HEK293 (cell line): ENCODE results near the gene TPRN.

Source experiments
- CTCF ChIA-PET: fragments of 350-600 bp; formaldehyde crosslinking; extraction: SDS; loops from one replicate; lab custom pipeline; 2021; ENCODE audit warnings: antibody characterized with exemption; lab: Yijun Ruan, JAX
- POLR2A ChIA-PET: fragments of 300-600 bp; formaldehyde crosslinking; extraction: SDS; loops from one replicate; lab custom pipeline; 2020; ENCODE audit warnings: antibody characterized with exemption, inconsistent platforms; lab: Yijun Ruan, JAX
- H3K27ac ChIP-seq: fragments of 200-500 bp; sonication (Bioruptor generic); 2 replicates; pipeline ENCODE4 v1.5.1; 2014; ENCODE audit warnings: low read depth, low read length, control low read depth, inconsistent platforms; ENCODE audit errors: extremely low read depth
- H3K36me3 ChIP-seq, 2 experiments: fragments of 200-500 bp in 1 of 2; sonication (Bioruptor generic) in 1 of 2; 1 replicate in 1 of 2; 2 replicates in 1 of 2; pipeline ENCODE4 v1.5.1; 2014 to 2017; ENCODE audit warnings: inconsistent platforms in 2 of 2, low read length in 2 of 2; ENCODE audit not compliant: control insufficient read depth in 2 of 2, insufficient read depth in 1 of 2
- H3K4me1 ChIP-seq: fragments of 200-500 bp; sonication (Bioruptor generic); 2 replicates; pipeline ENCODE4 v1.5.1; 2014; ENCODE audit warnings: mild to moderate bottlenecking, low read length, inconsistent platforms; ENCODE audit not compliant: control insufficient read depth, insufficient read depth
- H3K4me3 ChIP-seq: 2 replicates; pipeline ENCODE4 v1.5.1; 2011; ENCODE audit warnings: low read depth, mild to moderate bottlenecking, control low read depth, low read length, moderate library complexity
- H3K9me3 ChIP-seq: fragments of 200-500 bp; sonication (Bioruptor generic); 2 replicates; pipeline ENCODE4 v1.5.1; 2014; ENCODE audit warnings: low read depth, low read length, inconsistent platforms; ENCODE audit not compliant: control insufficient read depth, insufficient read depth
- CTCF ChIP-seq: fragments of 450-650 bp; formaldehyde crosslinking; IDR thresholded peaks from 2 replicates; pipeline ENCODE4 v1.5.1; 2016; ENCODE audit warnings: missing biosample characterization, missing genetic modification characterization
- EGR2 ChIP-seq: fragments of 450-650 bp; formaldehyde crosslinking; IDR thresholded peaks from 2 replicates; pipeline ENCODE4 v1.5.1; 2016; ENCODE audit warnings: low read depth, missing biosample characterization, missing genetic modification characterization
- GLIS2 ChIP-seq: fragments of 450-650 bp; formaldehyde crosslinking; IDR thresholded peaks from 2 replicates; pipeline ENCODE4 v1.5.1; 2016; ENCODE audit warnings: missing biosample characterization, missing genetic modification characterization
- HIC1 ChIP-seq: fragments of 450-650 bp; formaldehyde crosslinking; IDR thresholded peaks from 2 replicates; pipeline ENCODE4 v1.5.1; 2016; ENCODE audit warnings: missing biosample characterization, missing genetic modification characterization
- KLF16 ChIP-seq: fragments of 450-650 bp; formaldehyde crosslinking; IDR thresholded peaks from 2 replicates; pipeline ENCODE4 v1.5.1; 2017; ENCODE audit warnings: missing biosample characterization, missing genetic modification characterization
- KLF8 ChIP-seq: fragments of 450-650 bp; formaldehyde crosslinking; IDR thresholded peaks from 2 replicates; pipeline ENCODE4 v1.5.1; 2016; ENCODE audit warnings: missing biosample characterization, missing genetic modification characterization
- KLF9 ChIP-seq: fragments of 450-650 bp; formaldehyde crosslinking; IDR thresholded peaks from 2 replicates; pipeline ENCODE4 v1.5.1; 2016; ENCODE audit warnings: missing biosample characterization, missing genetic modification characterization, low read depth
- PATZ1 ChIP-seq: fragments of 450-650 bp; formaldehyde crosslinking; IDR thresholded peaks from 2 replicates; pipeline ENCODE4 v1.5.1; 2016; ENCODE audit warnings: missing biosample characterization, missing genetic modification characterization
- RBAK ChIP-seq: fragments of 450-650 bp; formaldehyde crosslinking; IDR thresholded peaks from 2 replicates; pipeline ENCODE4 v1.5.1; 2016; ENCODE audit warnings: missing biosample characterization, missing genetic modification characterization
- TCF7L2 ChIP-seq: IDR thresholded peaks from 2 replicates; pipeline ENCODE4 v1.6.1; 2011; ENCODE audit warnings: low read depth, mild to moderate bottlenecking, inconsistent platforms, low read length, moderate library complexity, borderline replicate concordance
- ZBTB44 ChIP-seq: fragments of 450-650 bp; IDR thresholded peaks from 2 replicates; pipeline ENCODE4 v1.5.1; 2018; ENCODE audit warnings: missing biosample characterization, mild to moderate bottlenecking, missing genetic modification characterization
- ZFHX2 ChIP-seq: fragments of 450-650 bp; formaldehyde crosslinking; conservative IDR thresholded peaks from 2 replicates; pipeline ENCODE4 v1.5.1; 2016; ENCODE audit warnings: missing biosample characterization, missing genetic modification characterization
- ZFP41 ChIP-seq: fragments of 450-650 bp; formaldehyde crosslinking; IDR thresholded peaks from 2 replicates; pipeline ENCODE4 v1.5.1; 2016; ENCODE audit warnings: missing biosample characterization, missing genetic modification characterization, borderline replicate concordance
- ZFP69B ChIP-seq: fragments of 450-650 bp; formaldehyde crosslinking; IDR thresholded peaks from 2 replicates; pipeline ENCODE4 v1.5.1; 2016; ENCODE audit warnings: missing biosample characterization, missing genetic modification characterization
- ZNF148 ChIP-seq: fragments of 450-650 bp; formaldehyde crosslinking; IDR thresholded peaks from 2 replicates; pipeline ENCODE4 v1.5.0; 2017; ENCODE audit warnings: missing biosample characterization, missing genetic modification characterization, borderline replicate concordance
- ZNF157 ChIP-seq: fragments of 450-650 bp; formaldehyde crosslinking; IDR thresholded peaks from 2 replicates; pipeline ENCODE4 v1.5.1; 2016; ENCODE audit warnings: missing biosample characterization, missing genetic modification characterization
- ZNF19 ChIP-seq: fragments of 450-650 bp; formaldehyde crosslinking; IDR thresholded peaks from 2 replicates; pipeline ENCODE4; 2016; ENCODE audit warnings: missing biosample characterization, missing genetic modification characterization, low read depth
- ZNF2 ChIP-seq: fragments of 450-650 bp; formaldehyde crosslinking; IDR thresholded peaks from 2 replicates; pipeline ENCODE4 v1.5.1; 2016; ENCODE audit warnings: missing biosample characterization, missing genetic modification characterization
- ZNF366 ChIP-seq: fragments of 450-650 bp; formaldehyde crosslinking; conservative IDR thresholded peaks from 2 replicates; pipeline ENCODE4 v1.5.1; 2016; ENCODE audit warnings: missing biosample characterization, missing genetic modification characterization
- ZNF416 ChIP-seq: fragments of 450-650 bp; formaldehyde crosslinking; IDR thresholded peaks from 2 replicates; pipeline ENCODE4 v1.5.1; 2016; ENCODE audit warnings: missing biosample characterization, missing genetic modification characterization
- ZNF521 ChIP-seq: fragments of 450-650 bp; formaldehyde crosslinking; IDR thresholded peaks from 2 replicates; pipeline ENCODE4 v1.5.1; 2017; ENCODE audit warnings: missing biosample characterization, mild to moderate bottlenecking, missing genetic modification characterization
- ZNF530 ChIP-seq: fragments of 450-650 bp; formaldehyde crosslinking; IDR thresholded peaks from 2 replicates; pipeline ENCODE4 v1.5.1; 2016; ENCODE audit warnings: low read depth, missing biosample characterization, missing genetic modification characterization
- ZNF560 ChIP-seq: fragments of 450-650 bp; formaldehyde crosslinking; IDR thresholded peaks from 2 replicates; pipeline ENCODE4 v1.5.1; 2017; ENCODE audit warnings: missing biosample characterization, missing genetic modification characterization, borderline replicate concordance
- ZNF596 ChIP-seq: fragments of 450-650 bp; IDR thresholded peaks from 2 replicates; pipeline ENCODE4 v1.5.0; 2018; ENCODE audit warnings: missing biosample characterization, mild to moderate bottlenecking, missing genetic modification characterization, moderate library complexity
- ZNF600 ChIP-seq: fragments of 450-650 bp; formaldehyde crosslinking; IDR thresholded peaks from 2 replicates; pipeline ENCODE4 v1.5.1; 2016; ENCODE audit warnings: missing biosample characterization, missing genetic modification characterization
- ZNF626 ChIP-seq: fragments of 450-650 bp; sonication (Bioruptor Pico); formaldehyde crosslinking; IDR thresholded peaks from 2 replicates; pipeline ENCODE4 v1.5.1; 2018; ENCODE audit warnings: missing biosample characterization, missing genetic modification characterization, inconsistent platforms
- ZNF658 ChIP-seq: fragments of 450-650 bp; formaldehyde crosslinking; IDR thresholded peaks from 2 replicates; pipeline ENCODE4; 2016; ENCODE audit warnings: missing biosample characterization, missing genetic modification characterization

The TPRN gene

GRCh38 chr9:137213160-137214060 lies 12.9 kb upstream of the TPRN start:
- POLR2A ChIA-PET, result interaction anchor here (1.0 to 17.2 kb wide), 3 partner anchors 5 to 27 kb away, joined by 5 to 304 read pairs (median 304); partner anchors contain the start of genes CYSRT1, NDOR1, RNF208 and RNF224
- Histone ChIP-seq H3K9me3 (no peaks in the 10 kb centered on the region), H3K27ac (no peak overlapping the region), H3K4me1 (no peaks in the 10 kb centered on the region), H3K4me3 (no peak overlapping the region), H3K36me3 (peaks cover 7 to 86% of the 10 kb centered on the region in 2 experiments; a peak in 2 of 3 replicates)
- TF ChIP-seq ZNF626 (tag by site-specific recombination), result no peak
- TF ChIP-seq ZNF560 (tag by site-specific recombination), result no peak
- TF ChIP-seq TCF7L2, result no peak
- TF ChIP-seq ZNF596 (tag by site-specific recombination), result no peak
- peak; percentile 9; the same call in 1 of the 2 replicates for TF ChIP-seq EGR2
- TF ChIP-seq ZNF148 (tag by site-specific recombination), result no peak
- TF ChIP-seq ZNF366, result no peak
- TF ChIP-seq ZBTB44 (tag by site-specific recombination), result no peak
- no peak for TF ChIP-seq ZNF2 (tag by site-specific recombination)
- TF ChIP-seq HIC1 (tag by site-specific recombination), result no peak
- TF ChIP-seq ZNF521 (tag by site-specific recombination), result no peak
- no peak for TF ChIP-seq KLF9 (tag by site-specific recombination)
- TF ChIP-seq ZNF530 (tag by site-specific recombination), result no peak
- TF ChIP-seq ZNF157, result peak; percentile 68
- TF ChIP-seq KLF16 (tag by site-specific recombination), result no peak
- no peak for TF ChIP-seq ZNF658 (tag by site-specific recombination)
- TF ChIP-seq ZFP41 (tag by site-specific recombination), result no peak
- peak; percentile 55 for TF ChIP-seq CTCF (tag by site-specific recombination)
- TF ChIP-seq KLF8 (tag by site-specific recombination), result no peak; the same call in 1 of the 2 replicates
- TF ChIP-seq ZNF19 (tag by site-specific recombination), result no peak
- peak; percentile 24; the same call in 1 of the 2 replicates for TF ChIP-seq GLIS2
- no peak for TF ChIP-seq ZNF416
- no peak; the same call in 1 of the 2 replicates for TF ChIP-seq ZFHX2 (tag by site-specific recombination)
- TF ChIP-seq ZNF600 (tag by site-specific recombination), result no peak
- TF ChIP-seq ZFP69B (tag by site-specific recombination), result no peak
- TF ChIP-seq RBAK (tag by site-specific recombination), result no peak
- TF ChIP-seq PATZ1, result no peak
- CTCF ChIA-PET, result interaction anchor here (0.7 to 1.2 kb wide), 5 partner anchors 10 to 156 kb away, joined by 3 to 8 read pairs (median 3); partner anchors contain the start of gene TPRN
